IMR-90 (cell line): ENCODE results near the gene CA9. TPM values are rescaled to one million over a fixed set of nuclear protein-coding genes. Genes with fewer than 3 reads are reported as not detected.

ENCODE experiments used
- ATAC-seq: fragments of 200-7000 bp; cut with Tn5 transposase; 2 replicates; pipeline ENCODE4 v1.9.1; 2020; ENCODE audit warnings: low read depth, mild to moderate bottlenecking, moderate library complexity
- BruUV-seq: library from RNA; stranded (reverse); fragments of 400-500 nt; replicated peaks from 2 replicates; lab custom pipeline; 2021; lab: Mats Ljungman, UMichigan
- CTCF ChIA-PET: fragments of 300-600 bp; formaldehyde crosslinking; extraction: SDS; loops from one replicate; lab custom pipeline; 2021; ENCODE audit warnings: antibody characterized with exemption; lab: Yijun Ruan, JAX
- POLR2A ChIA-PET: fragments of 300-600 bp; sonication (Branson Sonifier 250); formaldehyde crosslinking; loops from one replicate; lab custom pipeline; 2022; ENCODE audit warnings: antibody characterized with exemption; ENCODE audit not compliant: unreplicated experiment; lab: Charles Lee
- DNase-seq: peaks from one replicate; pipeline ENCODE4 v3.0.0; 2013
- H2AFZ ChIP-seq: replicated peaks from 2 replicates; pipeline ENCODE3; 2013; ENCODE audit warnings: low read length, mild to moderate bottlenecking; ENCODE audit not compliant: poor library complexity
- H2AK5ac ChIP-seq: 2 replicates; pipeline ENCODE4 v1.6.1; 2013; ENCODE audit warnings: low read depth, low read length, inconsistent platforms
- H2AK9ac ChIP-seq: replicated peaks from 2 replicates; pipeline ENCODE3; 2013; ENCODE audit warnings: mild to moderate bottlenecking, low read depth, low read length, moderate library complexity; ENCODE audit not compliant: poor library complexity
- H2BK120ac ChIP-seq: 2 replicates; pipeline ENCODE4 v1.6.1; 2013; ENCODE audit warnings: low read depth, low read length, inconsistent platforms
- H2BK15ac ChIP-seq: 3 replicates; pipeline ENCODE4 v1.6.1; 2013; ENCODE audit warnings: low read depth, low read length, inconsistent platforms
- H2BK20ac ChIP-seq: 2 replicates; pipeline ENCODE4 v1.6.1; 2013; ENCODE audit warnings: low read depth, mild to moderate bottlenecking, inconsistent platforms, low read length, moderate library complexity
- H2BK5ac ChIP-seq: 2 replicates; pipeline ENCODE4 v1.6.1; 2013; ENCODE audit warnings: mild to moderate bottlenecking, low read depth, low read length, inconsistent platforms; ENCODE audit not compliant: poor library complexity, severe bottlenecking
- H3K14ac ChIP-seq: replicated peaks from 2 replicates; pipeline ENCODE4 v1.6.1; 2013; ENCODE audit warnings: low read depth, low read length, inconsistent platforms
- H3K18ac ChIP-seq: 2 replicates; pipeline ENCODE4 v1.6.1; 2013; ENCODE audit warnings: low read depth, low read length, control low read depth
- H3K23ac ChIP-seq: 2 replicates; pipeline ENCODE4 v1.6.1; 2013; ENCODE audit warnings: low read depth, low read length, inconsistent platforms
- H3K27ac ChIP-seq: 2 replicates; pipeline ENCODE4 v1.5.1; 2013; ENCODE audit warnings: mild to moderate bottlenecking, control low read depth, low read length; ENCODE audit not compliant: insufficient read depth
- H3K27me3 ChIP-seq: 2 replicates; pipeline ENCODE4 v1.6.1; 2013; ENCODE audit warnings: low read length; ENCODE audit not compliant: control insufficient read depth, insufficient read depth
- H3K36me3 ChIP-seq: 2 replicates; pipeline ENCODE4 v1.6.1; 2013; ENCODE audit warnings: low read length, mixed read lengths; ENCODE audit not compliant: control insufficient read depth, insufficient read depth
- H3K4ac ChIP-seq: 2 replicates; pipeline ENCODE4 v1.6.1; 2013; ENCODE audit warnings: low read depth, low read length, inconsistent platforms
- H3K4me1 ChIP-seq: 2 replicates; pipeline ENCODE4 v1.6.1; 2013; ENCODE audit warnings: low read length, mixed read lengths; ENCODE audit not compliant: control insufficient read depth, insufficient read depth
- H3K4me2 ChIP-seq: 2 replicates; pipeline ENCODE4 v1.6.1; 2013; ENCODE audit warnings: low read depth, mild to moderate bottlenecking, control low read depth, low read length, moderate library complexity
- H3K4me3 ChIP-seq: 2 replicates; pipeline ENCODE4 v1.5.1; 2013; ENCODE audit warnings: low read depth, mild to moderate bottlenecking, control low read depth, low read length, moderate library complexity; ENCODE audit not compliant: insufficient read depth
- H3K56ac ChIP-seq: 2 replicates; pipeline ENCODE4 v1.6.1; 2013; ENCODE audit warnings: low read length, inconsistent platforms; ENCODE audit not compliant: insufficient read depth; ENCODE audit errors: extremely low read depth
- H3K79me1 ChIP-seq, 2 experiments: 2 replicates each; pipeline ENCODE4 v1.6.1; 2013; ENCODE audit warnings: low read length in 2 of 2, inconsistent platforms in 1 of 2, low read depth in 1 of 2
- H3K9ac ChIP-seq: 2 replicates; pipeline ENCODE4 v1.6.1; 2013; ENCODE audit warnings: low read depth, low read length, control low read depth
- H3K9me1 ChIP-seq: 2 replicates; pipeline ENCODE4 v1.6.1; 2013; ENCODE audit warnings: low read length, inconsistent platforms; ENCODE audit not compliant: insufficient read depth
- H3K9me3 ChIP-seq: 2 replicates; pipeline ENCODE4 v1.6.1; 2013; ENCODE audit warnings: low read length; ENCODE audit not compliant: control insufficient read depth, insufficient read depth
- H4K20me1 ChIP-seq: 2 replicates; pipeline ENCODE4 v1.6.1; 2013; ENCODE audit warnings: low read length, inconsistent platforms; ENCODE audit not compliant: insufficient read depth
- H4K5ac ChIP-seq: 2 replicates; pipeline ENCODE4 v1.6.1; 2013; ENCODE audit warnings: mild to moderate bottlenecking, low read depth, low read length, control low read depth
- H4K8ac ChIP-seq, 2 experiments: 2 replicates each; pipeline ENCODE4 v1.6.1; 2013; ENCODE audit warnings: low read depth in 2 of 2, low read length in 2 of 2, control low read depth in 1 of 2, inconsistent platforms in 1 of 2
- H4K91ac ChIP-seq: 2 replicates; pipeline ENCODE4 v1.6.1; 2013; ENCODE audit warnings: low read depth, low read length, inconsistent platforms; ENCODE audit not compliant: insufficient read depth
- CEBPB ChIP-seq: IDR thresholded peaks from 2 replicates; pipeline ENCODE4 v1.6.1; 2012; ENCODE audit warnings: low read depth, low read length, improper control_type of control experiment
- CHD1 ChIP-seq: IDR thresholded peaks from 2 replicates; pipeline ENCODE4 v1.6.1; 2012; ENCODE audit warnings: low read depth, low read length, improper control_type of control experiment
- ELK1 ChIP-seq: fragments of 150-350 bp; IDR thresholded peaks from 2 replicates; pipeline ENCODE4 v1.6.1; 2016; ENCODE audit warnings: low read depth, mild to moderate bottlenecking, low read length, moderate library complexity, borderline replicate concordance
- MAFK ChIP-seq: IDR thresholded peaks from 2 replicates; pipeline ENCODE4 v1.6.1; 2012; ENCODE audit warnings: low read depth, low read length, improper control_type of control experiment
- MAZ ChIP-seq: IDR thresholded peaks from 2 replicates; pipeline ENCODE4 v1.6.1; 2012; ENCODE audit warnings: low read depth, mild to moderate bottlenecking, low read length, improper control_type of control experiment, moderate library complexity, borderline replicate concordance
- MXI1 ChIP-seq: IDR thresholded peaks from 2 replicates; pipeline ENCODE4 v1.6.1; 2012; ENCODE audit warnings: low read depth, mild to moderate bottlenecking, low read length, moderate library complexity, borderline replicate concordance
- POLR2A ChIP-seq: IDR thresholded peaks from 2 replicates; pipeline ENCODE4 v1.6.1; 2012; ENCODE audit warnings: mild to moderate bottlenecking, low read depth, low read length
- RCOR1 ChIP-seq: IDR thresholded peaks from 2 replicates; pipeline ENCODE4 v1.6.1; 2012; ENCODE audit warnings: mild to moderate bottlenecking, low read length, improper control_type of control experiment; ENCODE audit not compliant: insufficient replicate concordance
- SMC3 ChIP-seq: fragments of 150-350 bp; IDR thresholded peaks from 2 replicates; pipeline ENCODE4 v1.6.1; 2016; ENCODE audit warnings: low read depth, mild to moderate bottlenecking, antibody characterized with exemption, low read length, moderate library complexity
- USF2 ChIP-seq: fragments of 150-350 bp; IDR thresholded peaks from 2 replicates; pipeline ENCODE4 v1.6.1; 2017; ENCODE audit warnings: mild to moderate bottlenecking, antibody characterized with exemption, low read length, low read depth
- dilution Hi-C: fragments of 300-500 bp; cut with HindIII; formaldehyde crosslinking; loops from one replicate; pipeline ENCODE4 v1.14.3; 2018; ENCODE audit warnings: low sequenced_read_pairs; ENCODE audit not compliant: unreplicated experiment
- in situ Hi-C: fragments of 300-500 bp; cut with MboI; formaldehyde crosslinking; loops from 3 replicates; pipeline ENCODE4 v1.14.3; 2019; ENCODE audit warnings: low sequenced_read_pairs, inconsistent platforms, mixed read lengths
- intact Hi-C: fragments of 100-400 bp; cut with micrococcal nuclease; formaldehyde crosslinking; loops from 2 replicates; pipeline ENCODE4 v1.10.0; 2022
- polyA plus RNA-seq, 3 experiments: library from polyadenylated mRNA; depleted of rRNA; stranded (reverse); fragments of >200 nt; gene quantifications; 2 replicates each; pipeline ENCODE4 v1.2.3, GENCODE V29; 2012; ENCODE audit warnings: low replicate concordance in 1 of 3
- total RNA-seq: library from RNA; depleted of rRNA; stranded (reverse); fragments of >200 nt; gene quantifications from 2 replicates; pipeline ENCODE4 v1.2.3, GENCODE V29; 2012

Gene CA9
- total and polyA plus RNA-seq, 2 of the 4 experiments (the other 2 are of a cell fraction): 0.54 to 3.9 TPM

GRCh38 chr9:35635730-35636129, 38.0 kb upstream of the CA9 start:
- H3K14ac ChIP-seq: no peak overlapping the region
- no peak for TF ChIP-seq ELK1
- TF ChIP-seq CEBPB: no peak
- TF ChIP-seq MAFK: no peak
- TF ChIP-seq MAZ: no peak
- TF ChIP-seq USF2: no peak
- TF ChIP-seq MXI1: no peak
- TF ChIP-seq CHD1: no peak
- TF ChIP-seq POLR2A: no peak
- no peak for TF ChIP-seq RCOR1
- TF ChIP-seq SMC3: no peak
- ATAC-seq: no peak
- intact Hi-C loops: no loop called here
- H3K79me1 ChIP-seq: no peaks in the 10 kb centered on the region
- H3K4ac ChIP-seq: no peak overlapping the region
- no peak for DNase-seq
- no peaks in the 10 kb centered on the region for H3K4me1 ChIP-seq
- dilution Hi-C loops: no loop called here
- no peak overlapping the region for H4K8ac ChIP-seq
- H3K9me1 ChIP-seq: no peaks in the 10 kb centered on the region
- no peak overlapping the region for H2BK15ac ChIP-seq
- ChIA-PET POLR2A (no interaction called here), CTCF (interaction anchor here (0.7 kb wide), 1 partner anchor 114 kb away, joined by 3 read pairs; no protein-coding TSS in a partner anchor)
- H2AFZ ChIP-seq: no peak overlapping the region
- H3K23ac ChIP-seq: no peak overlapping the region
- no peak overlapping the region for H3K4me2 ChIP-seq
- H3K27me3 ChIP-seq: no peaks in the 10 kb centered on the region; the same call in 1 of the 2 replicates
- no peak overlapping the region for H3K4me3 ChIP-seq
- no peak overlapping the region for H3K9ac ChIP-seq
- BruUV-seq: no TSS peak
- no peak overlapping the region for H4K5ac ChIP-seq
- no peak overlapping the region for H2BK5ac ChIP-seq
- no peak overlapping the region for H2AK9ac ChIP-seq
- no peaks in the 10 kb centered on the region for H3K9me3 ChIP-seq
- H2BK120ac ChIP-seq: no peak overlapping the region
- in situ Hi-C loops: no loop called here
- no peak overlapping the region for H3K18ac ChIP-seq
- no peak overlapping the region for H2AK5ac ChIP-seq
- H4K91ac ChIP-seq: no peak overlapping the region
- H3K27ac ChIP-seq: no peak overlapping the region
- H2BK20ac ChIP-seq: no peak overlapping the region
- H3K36me3 ChIP-seq: no peaks in the 10 kb centered on the region
- H4K20me1 ChIP-seq: no peaks in the 10 kb centered on the region
- H3K56ac ChIP-seq: no peak overlapping the region
